Smooth muscle cell (in vitro differentiated cells): ENCODE data around the gene FOXP2. TPM values are rescaled to one million over a fixed set of nuclear protein-coding genes. Genes with fewer than 3 reads are reported as not detected.

ENCODE experiments used
- DNase-seq: peaks from one replicate; lab custom pipeline; 2025; ENCODE audit not compliant: unreplicated experiment; lab: John Stamatoyannopoulos, UW
- H2AFZ ChIP-seq: fragments of 200-600 bp; sonication (generic); 2 replicates; pipeline ENCODE4 v1.6.0; 2016; ENCODE audit warnings: antibody characterized with exemption, low read depth, mild to moderate bottlenecking
- H3F3A ChIP-seq: fragments of 200-600 bp; sonication (generic); 2 replicates; pipeline ENCODE4 v1.6.0; 2017; ENCODE audit warnings: antibody characterized with exemption, low read depth
- H3K27ac ChIP-seq: fragments of 200-600 bp; sonication (generic); 2 replicates; pipeline ENCODE4 v1.5.1; 2016; ENCODE audit warnings: low read depth, mild to moderate bottlenecking
- H3K27me3 ChIP-seq: fragments of 200-600 bp; sonication (generic); 2 replicates; pipeline ENCODE4 v1.6.1; 2016; ENCODE audit warnings: low read depth, mild to moderate bottlenecking
- H3K36me3 ChIP-seq: fragments of 200-600 bp; sonication (generic); 2 replicates; pipeline ENCODE4 v1.5.1; 2016; ENCODE audit warnings: low read depth
- H3K4me1 ChIP-seq: fragments of 200-600 bp; sonication (generic); 2 replicates; pipeline ENCODE4 v1.5.1; 2016; ENCODE audit warnings: low read depth
- H3K4me2 ChIP-seq: fragments of 200-600 bp; sonication (generic); 2 replicates; pipeline ENCODE4 v1.6.0; 2016; ENCODE audit warnings: mild to moderate bottlenecking
- H3K4me3 ChIP-seq: fragments of 200-600 bp; sonication (generic); 2 replicates; pipeline ENCODE4 v1.5.1; 2016; ENCODE audit warnings: mild to moderate bottlenecking
- H3K79me2 ChIP-seq: fragments of 200-600 bp; sonication (generic); 2 replicates; pipeline ENCODE4 v1.6.0; 2016; ENCODE audit warnings: low read depth, mild to moderate bottlenecking
- H3K9ac ChIP-seq: fragments of 200-600 bp; sonication (generic); 2 replicates; pipeline ENCODE4 v1.6.0; 2016; ENCODE audit warnings: low read depth
- H3K9me3 ChIP-seq: fragments of 200-600 bp; sonication (generic); replicated peaks from 2 replicates; pipeline ENCODE4 v1.5.1; 2016; ENCODE audit warnings: low read depth
- H4K20me1 ChIP-seq: fragments of 200-600 bp; sonication (generic); 2 replicates; pipeline ENCODE4 v1.6.0; 2016; ENCODE audit warnings: low read depth
- WGBS: methylation state at CpG from one replicate; pipeline ENCODE4 v1.1.7; 2016; ENCODE audit warnings: low lambda C conversion rate; 5-methylcytosine and 5-hydroxymethylcytosine counted together
- polyA plus RNA-seq: library from polyadenylated mRNA; unstranded; fragments of >200 nt; fragmentation: Nextera tagmentation; extraction: Ambion mirVana; gene quantifications from 2 replicates; pipeline ENCODE4 v1.2.1, GENCODE V29; 2016
- total RNA-seq: library from RNA; depleted of rRNA; stranded (reverse); fragments of >200 nt; gene quantifications from 2 replicates; pipeline ENCODE4 v1.2.3, GENCODE V29; 2014
- TF ChIP-seq, protein P1 (sequence below): fragments of 200-600 bp; sonication (generic); IDR thresholded peaks from 2 replicates; pipeline ENCODE4 v1.5.1; 2017; ENCODE audit warnings: borderline replicate concordance, mild to moderate bottlenecking, antibody characterized with exemption; ENCODE audit not compliant: insufficient read depth, poor library complexity, severe bottlenecking

The FOXP2 gene
- total and polyA plus RNA-seq, 2 experiments from 2014 or later: 0.86 to 1.1 TPM

DNA sequence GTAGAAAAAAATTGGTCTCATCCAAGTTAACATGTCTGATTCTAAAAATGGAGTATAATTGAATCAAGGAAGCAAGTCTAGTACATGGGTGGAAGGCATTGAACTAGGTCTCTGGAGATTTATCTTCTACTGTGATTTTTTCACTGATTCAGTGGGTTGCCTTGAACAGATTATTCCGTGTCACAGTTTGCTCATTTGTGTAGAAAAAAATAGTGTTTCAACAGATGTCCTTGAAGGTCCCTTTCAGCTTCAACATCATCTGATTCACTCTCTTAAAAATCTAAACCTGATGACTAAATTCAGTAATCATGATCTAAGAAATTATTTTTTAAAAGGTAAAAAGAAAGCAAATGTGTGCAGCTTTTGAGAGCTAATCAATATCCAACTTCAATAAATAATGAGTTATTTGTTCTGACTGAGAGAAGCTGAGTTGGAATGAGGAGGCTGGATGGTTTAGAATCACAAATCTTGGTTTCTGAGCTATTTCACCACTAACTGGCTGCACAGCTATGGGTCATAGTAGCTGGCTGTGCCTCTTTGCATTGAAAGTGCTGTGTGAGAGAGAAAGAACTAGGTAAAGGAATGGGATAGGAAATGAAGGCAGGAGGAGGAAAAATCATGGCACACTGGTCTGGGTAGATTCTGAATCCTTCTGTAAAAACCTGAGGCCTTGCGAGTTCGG lies 285.8 kb downstream of the FOXP2 start:
- H3K27ac ChIP-seq: no peak overlapping the region
- no peaks in the 10 kb centered on the region for H4K20me1 ChIP-seq
- H3K4me3 ChIP-seq: no peak overlapping the region
- H3K36me3 ChIP-seq: no peaks in the 10 kb centered on the region
- H3K9me3 ChIP-seq: no peaks in the 10 kb centered on the region
- no peak overlapping the region for H3K4me2 ChIP-seq
- no peak for DNase-seq
- H3F3A ChIP-seq: no peaks in the 10 kb centered on the region
- H3K79me2 ChIP-seq: no peaks in the 10 kb centered on the region
- no peaks in the 10 kb centered on the region for H3K27me3 ChIP-seq
- H3K4me1 ChIP-seq: no peaks in the 10 kb centered on the region
- TF ChIP-seq, protein P1, sequence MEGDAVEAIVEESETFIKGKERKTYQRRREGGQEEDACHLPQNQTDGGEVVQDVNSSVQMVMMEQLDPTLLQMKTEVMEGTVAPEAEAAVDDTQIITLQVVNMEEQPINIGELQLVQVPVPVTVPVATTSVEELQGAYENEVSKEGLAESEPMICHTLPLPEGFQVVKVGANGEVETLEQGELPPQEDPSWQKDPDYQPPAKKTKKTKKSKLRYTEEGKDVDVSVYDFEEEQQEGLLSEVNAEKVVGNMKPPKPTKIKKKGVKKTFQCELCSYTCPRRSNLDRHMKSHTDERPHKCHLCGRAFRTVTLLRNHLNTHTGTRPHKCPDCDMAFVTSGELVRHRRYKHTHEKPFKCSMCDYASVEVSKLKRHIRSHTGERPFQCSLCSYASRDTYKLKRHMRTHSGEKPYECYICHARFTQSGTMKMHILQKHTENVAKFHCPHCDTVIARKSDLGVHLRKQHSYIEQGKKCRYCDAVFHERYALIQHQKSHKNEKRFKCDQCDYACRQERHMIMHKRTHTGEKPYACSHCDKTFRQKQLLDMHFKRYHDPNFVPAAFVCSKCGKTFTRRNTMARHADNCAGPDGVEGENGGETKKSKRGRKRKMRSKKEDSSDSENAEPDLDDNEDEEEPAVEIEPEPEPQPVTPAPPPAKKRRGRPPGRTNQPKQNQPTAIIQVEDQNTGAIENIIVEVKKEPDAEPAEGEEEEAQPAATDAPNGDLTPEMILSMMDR: no peak
- H2AFZ ChIP-seq: no peak overlapping the region
- no peak overlapping the region for H3K9ac ChIP-seq
- whole genome bisulfite sequencing: 90% methylated on average over 3 of the region's 3 CpGs

DNA sequence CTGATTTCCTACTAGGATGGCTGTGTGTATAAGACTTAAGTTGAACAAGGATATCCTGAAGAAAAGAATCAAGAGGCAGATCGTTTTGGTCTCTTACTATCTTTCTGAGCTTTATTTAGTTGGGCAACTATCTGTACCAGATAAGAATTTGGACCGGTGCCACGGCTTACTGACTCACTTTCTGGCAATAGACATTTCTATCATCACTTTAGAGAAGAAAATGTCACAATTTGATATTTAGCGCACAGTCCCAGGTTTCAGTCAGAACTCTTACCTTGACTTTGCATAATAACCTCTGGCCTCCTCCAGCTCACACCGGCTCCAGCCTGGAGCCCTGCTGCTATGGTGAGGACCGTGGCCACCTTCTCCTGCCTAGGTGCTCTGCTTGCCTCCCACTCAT lies 289.1 kb downstream of the FOXP2 start:
- no peaks in the 10 kb centered on the region for H3K4me1 ChIP-seq
- H3K4me2 ChIP-seq: no peak overlapping the region
- H3K27me3 ChIP-seq: no peaks in the 10 kb centered on the region
- no peaks in the 10 kb centered on the region for H3K79me2 ChIP-seq
- no peak overlapping the region for H2AFZ ChIP-seq
- TF ChIP-seq, protein P1: no peak
- no peak overlapping the region for H3K27ac ChIP-seq
- no peaks in the 10 kb centered on the region for H3K9me3 ChIP-seq
- no peaks in the 10 kb centered on the region for H4K20me1 ChIP-seq
- no peak for DNase-seq
- no peaks in the 10 kb centered on the region for H3F3A ChIP-seq
- H3K4me3 ChIP-seq: no peak overlapping the region
- 80% methylated on average over 6 of the region's 6 CpGs for WGBS
- H3K9ac ChIP-seq: no peak overlapping the region
- no peaks in the 10 kb centered on the region for H3K36me3 ChIP-seq

DNA sequence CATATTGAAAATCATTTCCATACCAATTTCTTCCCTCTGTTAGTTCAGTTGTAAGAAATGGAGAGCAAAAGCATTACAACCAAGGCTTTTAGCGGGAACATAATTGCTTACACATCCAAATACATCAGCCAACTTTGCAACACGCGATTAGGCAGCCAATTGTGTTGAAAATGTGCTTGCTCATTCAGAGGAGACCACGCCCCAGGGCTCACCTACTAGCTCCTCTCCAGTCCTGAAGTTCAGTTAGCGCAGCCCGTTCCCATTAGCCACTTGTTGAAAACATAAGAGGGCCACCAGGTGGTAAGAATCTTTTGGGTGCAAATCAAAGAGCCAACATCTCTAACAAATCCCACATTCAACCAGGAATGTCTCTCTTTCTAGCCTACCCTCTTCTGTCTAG lies 294.0 kb downstream of the FOXP2 start:
- Histone ChIP-seq H3K4me3 (no peak overlapping the region), H4K20me1 (no peaks in the 10 kb centered on the region), H3K36me3 (no peaks in the 10 kb centered on the region), H3K27me3 (no peaks in the 10 kb centered on the region), H3K27ac (no peak overlapping the region), H3K79me2 (no peaks in the 10 kb centered on the region), H2AFZ (no peak overlapping the region), H3K4me1 (no peaks in the 10 kb centered on the region), H3K9ac (no peak overlapping the region), H3F3A (no peaks in the 10 kb centered on the region), H3K4me2 (no peak overlapping the region), H3K9me3 (no peaks in the 10 kb centered on the region)
- 68% methylated on average over 6 of the region's 6 CpGs for WGBS
- DNase-seq: no peak
- TF ChIP-seq, protein P1: no peak

GRCh38 chr7:114710499-114710898 lies 295.9 kb downstream of the FOXP2 start:
- Histone ChIP-seq H3K4me2 (no peak overlapping the region), H3K4me1 (no peaks in the 10 kb centered on the region), H2AFZ (no peak overlapping the region), H3K9me3 (no peaks in the 10 kb centered on the region), H3K9ac (no peak overlapping the region), H3K27ac (no peak overlapping the region), H3K79me2 (no peaks in the 10 kb centered on the region), H3K4me3 (no peak overlapping the region), H3F3A (no peaks in the 10 kb centered on the region), H3K27me3 (no peaks in the 10 kb centered on the region), H3K36me3 (no peaks in the 10 kb centered on the region), H4K20me1 (no peaks in the 10 kb centered on the region)
- DNase-seq: no peak
- 62% methylated on average over 5 of the region's 5 CpGs for WGBS
- TF ChIP-seq, protein P1: no peak
